Fibroblast of lung (primary cell): ENCODE results near the gene MTMR1.

Experiments
- CTCF ChIP-seq, 2 donors: IDR thresholded peaks in 1 of 2; conservative IDR thresholded peaks in 1 of 2; 1 replicate in 1 of 2; 2 replicates in 1 of 2; pipeline ENCODE4 v1.5.1; 2011 to 2012; ENCODE audit warnings: low read length in 2 of 2, control low read depth in 1 of 2, inconsistent platforms in 1 of 2, low read depth in 1 of 2, mild to moderate bottlenecking in 1 of 2
- EZH2 ChIP-seq: IDR thresholded peaks from 2 replicates; pipeline ENCODE4 v1.5.1; 2012; ENCODE audit warnings: low read length, control low read depth, mild to moderate bottlenecking; ENCODE audit errors: missing control alignments

GRCh38 chrX:150773117-150773516 is 79.9 kb downstream of the MTMR1 start:
- TF ChIP-seq EZH2 (no peak), CTCF (conservative IDR thresholded peaks at IDR 0.05 in 1 of 2, IDR thresholded peaks at IDR 0.05 in 1 of 2; ENCODE audit: low read depth in 1 of 2, low read length in 2 of 2) (no peak)
